ENCODE data around the gene MED17. TPM values are rescaled to one million over a fixed set of nuclear protein-coding genes. Genes with fewer than 3 reads are reported as not detected.

The MED17 gene
- total and polyA plus RNA-seq, 9 donors = 24.9 to 38.3 (median 32.0) TPM

DNA sequence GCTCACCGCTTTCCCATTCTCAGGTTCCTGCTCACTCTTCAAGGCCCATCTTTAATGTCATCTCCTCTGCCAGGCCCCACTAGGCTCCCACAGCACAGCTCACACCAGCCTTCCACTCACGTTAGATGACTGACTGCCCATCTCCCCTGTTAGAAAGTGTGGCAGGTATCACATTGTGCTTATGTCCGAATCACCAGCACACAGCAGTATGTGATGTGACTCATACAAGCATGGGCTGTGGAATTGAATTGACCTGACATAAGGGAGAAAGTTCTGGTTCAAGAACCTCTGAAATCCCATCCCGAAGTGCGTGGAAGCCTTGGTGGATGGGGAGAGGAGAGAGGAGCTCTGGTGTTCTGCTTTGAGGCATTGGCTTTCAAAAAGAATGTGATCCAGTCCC lies 59.8 kb downstream of the MED17 start:
- no peaks in the 10 kb centered on the region for H3K36me3 ChIP-seq
- no peak overlapping the region for H3K4me3 ChIP-seq
- H3K9me3 ChIP-seq = no peaks in the 10 kb centered on the region
- DNase-seq = no peak
- intact Hi-C loops (cut with DNase I) = no loop called here
- TF ChIP-seq POLR2A (IDR thresholded peaks at IDR 0.05) (no peak), EP300 (IDR thresholded peaks at IDR 0.05) (no peak)
- TF ChIP-seq, protein P1, sequence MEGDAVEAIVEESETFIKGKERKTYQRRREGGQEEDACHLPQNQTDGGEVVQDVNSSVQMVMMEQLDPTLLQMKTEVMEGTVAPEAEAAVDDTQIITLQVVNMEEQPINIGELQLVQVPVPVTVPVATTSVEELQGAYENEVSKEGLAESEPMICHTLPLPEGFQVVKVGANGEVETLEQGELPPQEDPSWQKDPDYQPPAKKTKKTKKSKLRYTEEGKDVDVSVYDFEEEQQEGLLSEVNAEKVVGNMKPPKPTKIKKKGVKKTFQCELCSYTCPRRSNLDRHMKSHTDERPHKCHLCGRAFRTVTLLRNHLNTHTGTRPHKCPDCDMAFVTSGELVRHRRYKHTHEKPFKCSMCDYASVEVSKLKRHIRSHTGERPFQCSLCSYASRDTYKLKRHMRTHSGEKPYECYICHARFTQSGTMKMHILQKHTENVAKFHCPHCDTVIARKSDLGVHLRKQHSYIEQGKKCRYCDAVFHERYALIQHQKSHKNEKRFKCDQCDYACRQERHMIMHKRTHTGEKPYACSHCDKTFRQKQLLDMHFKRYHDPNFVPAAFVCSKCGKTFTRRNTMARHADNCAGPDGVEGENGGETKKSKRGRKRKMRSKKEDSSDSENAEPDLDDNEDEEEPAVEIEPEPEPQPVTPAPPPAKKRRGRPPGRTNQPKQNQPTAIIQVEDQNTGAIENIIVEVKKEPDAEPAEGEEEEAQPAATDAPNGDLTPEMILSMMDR (IDR thresholded peaks at IDR 0.05) = no peak
- no peak overlapping the region for H3K27ac ChIP-seq
- no peaks in the 10 kb centered on the region for H3K27me3 ChIP-seq
- H3K4me1 ChIP-seq (ENCODE audit: insufficient read depth) = no peaks in the 10 kb centered on the region
- WGBS, 3 donors = 92 to 95% (median 95%) methylated on average over 5 of the region's 5 CpGs

DNA sequence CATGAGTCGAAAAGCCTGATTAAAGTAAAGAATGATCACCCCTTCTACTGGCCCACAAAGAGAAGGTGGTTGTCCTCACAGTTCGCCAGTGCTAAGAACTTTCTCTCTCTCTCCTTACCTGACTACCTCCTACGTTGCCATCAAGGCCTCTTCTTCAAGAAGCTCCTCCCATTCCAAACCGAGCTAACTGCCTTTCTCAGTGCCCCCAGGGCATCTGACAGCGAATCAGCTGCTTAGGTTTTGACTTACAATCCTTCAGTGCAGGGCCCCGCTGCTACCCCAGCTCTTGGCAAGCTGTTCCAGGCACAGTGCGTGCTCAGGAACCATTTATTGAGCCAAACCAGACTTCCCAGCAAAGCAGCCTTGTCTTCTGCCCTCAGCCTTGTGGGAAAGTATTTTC lies 60.5 kb downstream of the MED17 start:
- H3K27me3 ChIP-seq = no peaks in the 10 kb centered on the region
- TF ChIP-seq POLR2A (IDR thresholded peaks at IDR 0.05) (no peak), EP300 (IDR thresholded peaks at IDR 0.05) (no peak)
- TF ChIP-seq, protein P1 (IDR thresholded peaks at IDR 0.05) = no peak
- no peak overlapping the region for H3K27ac ChIP-seq
- DNase-seq = no peak
- intact Hi-C loops (cut with DNase I) = no loop called here
- no peaks in the 10 kb centered on the region for H3K9me3 ChIP-seq
- no peak overlapping the region for H3K4me3 ChIP-seq
- H3K4me1 ChIP-seq (ENCODE audit: insufficient read depth) = no peaks in the 10 kb centered on the region
- H3K36me3 ChIP-seq = no peaks in the 10 kb centered on the region
- 59 to 64% (median 64%) methylated on average over 7 of the region's 7 CpGs for WGBS, 3 donors

DNA sequence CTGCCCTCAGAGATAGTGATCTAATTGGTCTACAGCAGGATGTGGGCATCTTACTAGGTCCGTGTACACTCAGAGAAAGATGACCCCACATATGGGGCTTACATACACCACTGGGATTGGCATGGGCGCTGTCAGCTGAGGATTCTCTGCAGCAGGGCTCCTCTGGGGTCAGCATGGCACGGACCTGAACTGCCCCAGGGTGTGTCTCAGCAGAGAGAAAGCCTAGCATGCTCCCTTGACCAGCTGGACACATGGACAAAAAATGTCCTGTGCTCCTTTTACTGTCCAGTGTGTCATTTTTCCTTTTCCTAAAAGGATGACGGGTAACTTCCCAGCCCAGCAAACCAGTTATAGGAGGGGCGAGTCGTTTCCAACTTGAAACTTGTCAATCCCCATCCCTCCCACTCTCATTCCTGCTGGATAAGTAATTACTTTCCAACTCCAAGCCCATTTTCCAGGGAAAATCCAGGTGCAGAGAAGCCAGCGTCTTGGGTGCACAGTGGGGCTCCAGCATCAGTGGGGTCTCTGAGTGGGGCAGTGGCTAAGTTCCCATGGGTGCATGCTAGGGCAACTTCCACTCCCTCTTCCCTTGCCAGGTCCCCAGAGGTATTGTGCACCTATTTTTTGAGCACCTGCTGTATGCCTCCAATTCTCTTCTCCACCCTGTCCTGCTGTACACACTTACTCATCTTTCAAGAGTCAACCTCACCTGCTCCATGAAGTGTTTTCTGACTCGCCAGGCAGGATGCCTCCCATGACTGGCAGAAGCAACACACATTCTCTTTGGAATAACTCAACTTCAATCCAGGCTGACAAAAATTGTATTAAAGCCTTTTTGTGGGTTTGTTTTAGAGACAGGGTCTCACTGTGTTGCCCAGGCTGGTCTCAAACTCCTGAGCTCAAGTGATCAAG lies 61.4 kb downstream of the MED17 start:
- Histone ChIP-seq H3K27me3 (no peaks in the 10 kb centered on the region), H3K4me3 (no peak overlapping the region), H3K4me1 (ENCODE audit: insufficient read depth) (no peaks in the 10 kb centered on the region), H3K9me3 (no peaks in the 10 kb centered on the region), H3K27ac (no peak overlapping the region), H3K36me3 (no peaks in the 10 kb centered on the region)
- WGBS, 3 donors = 74 to 79% (median 75%) methylated on average over 8 of the region's 8 CpGs
- TF ChIP-seq POLR2A (IDR thresholded peaks at IDR 0.05) = no peak
- TF ChIP-seq, protein P1 (IDR thresholded peaks at IDR 0.05) = no peak
- no peak for TF ChIP-seq EP300 (IDR thresholded peaks at IDR 0.05)
- no peak for DNase-seq
- intact Hi-C loops (cut with DNase I) = no loop called here

DNA sequence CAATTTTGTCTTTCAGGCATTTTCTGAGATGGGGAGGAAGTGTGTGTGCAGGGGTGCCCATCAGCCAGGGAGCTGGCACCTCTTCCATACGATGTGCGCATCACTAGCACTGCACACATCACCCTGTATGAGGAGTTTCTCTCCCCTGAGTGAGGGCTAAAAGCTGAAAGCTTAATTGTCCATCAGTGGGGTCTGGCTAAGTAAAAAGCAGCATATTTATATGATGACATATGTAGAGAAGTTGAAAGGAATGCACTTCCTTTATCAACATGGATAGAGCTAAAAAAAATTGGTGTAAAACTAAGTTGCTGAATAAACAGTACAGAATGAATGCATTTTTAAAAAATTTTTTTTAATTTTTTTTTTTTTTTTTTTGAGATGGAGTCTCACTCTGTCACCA lies 62.3 kb downstream of the MED17 start:
- H3K36me3 ChIP-seq = no peaks in the 10 kb centered on the region
- 65 to 89% (median 75%) methylated on average over 2 of the region's 2 CpGs for WGBS, 3 donors
- DNase-seq = no peak
- H3K27me3 ChIP-seq = no peaks in the 10 kb centered on the region
- H3K4me1 ChIP-seq (ENCODE audit: insufficient read depth) = no peaks in the 10 kb centered on the region
- TF ChIP-seq EP300 (IDR thresholded peaks at IDR 0.05) = no peak
- no peak for TF ChIP-seq POLR2A (IDR thresholded peaks at IDR 0.05)
- TF ChIP-seq, protein P1 (IDR thresholded peaks at IDR 0.05) = no peak
- intact Hi-C loops (cut with DNase I) = no loop called here
- no peak overlapping the region for H3K27ac ChIP-seq
- no peak overlapping the region for H3K4me3 ChIP-seq
- H3K9me3 ChIP-seq = no peaks in the 10 kb centered on the region
